DND-41 (cell line): ENCODE results near the gene STK24.

Experiments used
- ATAC-seq: fragments of 200-7000 bp; cut with Tn5 transposase; 3 replicates; pipeline ENCODE4 v1.9.1; 2021; ENCODE audit warnings: low read depth; ENCODE audit not compliant: insufficient read depth
- DNase-seq: peaks from one replicate; pipeline ENCODE4 v3.0.0-alpha.2; 2020
- H2AFZ ChIP-seq: 2 replicates; pipeline ENCODE4 v1.6.0; 2012; ENCODE audit warnings: low read depth, low read length
- H3K27ac ChIP-seq: 2 replicates; pipeline ENCODE4 v1.5.1; 2012; ENCODE audit warnings: low read length, inconsistent platforms
- H3K27me3 ChIP-seq: fragments of 200-600 bp; sonication (generic); 2 replicates; pipeline ENCODE4 v1.6.0; 2012; ENCODE audit warnings: low read length, mild to moderate bottlenecking, inconsistent platforms; ENCODE audit not compliant: insufficient read depth, poor library complexity
- H3K36me3 ChIP-seq: 2 replicates; pipeline ENCODE4 v1.5.1; 2012; ENCODE audit warnings: low read length, inconsistent platforms; ENCODE audit not compliant: insufficient read depth
- H3K4me1 ChIP-seq: 2 replicates; pipeline ENCODE4 v1.5.1; 2012; ENCODE audit warnings: mild to moderate bottlenecking, low read length; ENCODE audit not compliant: insufficient read depth
- H3K4me2 ChIP-seq: 2 replicates; pipeline ENCODE4 v1.6.0; 2012; ENCODE audit warnings: mild to moderate bottlenecking, moderate library complexity, low read length, inconsistent platforms; ENCODE audit not compliant: insufficient read depth
- H3K4me3 ChIP-seq, 2 experiments: fragments of 200-600 bp in 1 of 2; shearing (Covaris generic) in 1 of 2; 2 replicates each; pipeline ENCODE4 v1.5.1; 2012 to 2016; ENCODE audit warnings: inconsistent platforms in 2 of 2, low read length in 2 of 2, mild to moderate bottlenecking in 2 of 2, low read depth in 1 of 2, moderate library complexity in 1 of 2
- H3K79me2 ChIP-seq: 2 replicates; pipeline ENCODE4 v1.6.0; 2012; ENCODE audit warnings: low read length, inconsistent platforms; ENCODE audit not compliant: insufficient read depth
- H3K9ac ChIP-seq: 2 replicates; pipeline ENCODE4 v1.6.0; 2012; ENCODE audit warnings: low read depth, mild to moderate bottlenecking, inconsistent platforms, low read length, moderate library complexity
- H3K9me3 ChIP-seq: 2 replicates; pipeline ENCODE4 v1.5.1; 2012; ENCODE audit warnings: low read length, moderate library complexity, mild to moderate bottlenecking, inconsistent platforms; ENCODE audit not compliant: insufficient read depth, severe bottlenecking
- H4K20me1 ChIP-seq: 2 replicates; pipeline ENCODE4 v1.6.0; 2012; ENCODE audit warnings: low read length; ENCODE audit not compliant: insufficient read depth
- EZH2 ChIP-seq: IDR thresholded peaks from 3 replicates; pipeline ENCODE4 v1.6.1; 2012; ENCODE audit warnings: borderline replicate concordance, low read depth, mild to moderate bottlenecking, moderate library complexity, low read length, inconsistent platforms; ENCODE audit not compliant: severe bottlenecking
- TF ChIP-seq, protein P1 (sequence below): IDR thresholded peaks from 2 replicates; pipeline ENCODE4 v1.5.1; 2012; ENCODE audit warnings: borderline replicate concordance, low read length, moderate library complexity, mild to moderate bottlenecking; ENCODE audit not compliant: poor library complexity, severe bottlenecking; ENCODE audit errors: extremely low read depth

The STK24 gene

DNA sequence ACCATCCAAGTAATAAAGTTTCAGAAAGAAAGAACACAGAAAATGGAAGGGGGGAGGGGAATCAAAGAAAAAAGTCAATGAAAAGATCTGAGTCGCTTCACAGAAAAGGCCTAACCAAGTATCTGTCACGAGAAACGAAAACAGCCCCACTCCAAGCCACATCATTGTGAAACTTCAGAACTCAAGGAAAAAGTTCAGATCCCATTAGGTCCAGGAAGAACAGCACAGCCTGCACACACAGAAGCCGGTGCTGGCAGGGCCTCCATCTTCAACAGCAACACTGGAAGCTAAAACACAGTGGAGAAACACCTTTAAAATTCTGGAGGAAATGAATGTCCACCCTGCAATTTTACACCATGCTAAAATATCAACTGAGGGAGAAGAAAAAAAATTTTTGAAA is 8.0 kb downstream of the STK24 start:
- no peak for TF ChIP-seq EZH2
- TF ChIP-seq, protein P1, sequence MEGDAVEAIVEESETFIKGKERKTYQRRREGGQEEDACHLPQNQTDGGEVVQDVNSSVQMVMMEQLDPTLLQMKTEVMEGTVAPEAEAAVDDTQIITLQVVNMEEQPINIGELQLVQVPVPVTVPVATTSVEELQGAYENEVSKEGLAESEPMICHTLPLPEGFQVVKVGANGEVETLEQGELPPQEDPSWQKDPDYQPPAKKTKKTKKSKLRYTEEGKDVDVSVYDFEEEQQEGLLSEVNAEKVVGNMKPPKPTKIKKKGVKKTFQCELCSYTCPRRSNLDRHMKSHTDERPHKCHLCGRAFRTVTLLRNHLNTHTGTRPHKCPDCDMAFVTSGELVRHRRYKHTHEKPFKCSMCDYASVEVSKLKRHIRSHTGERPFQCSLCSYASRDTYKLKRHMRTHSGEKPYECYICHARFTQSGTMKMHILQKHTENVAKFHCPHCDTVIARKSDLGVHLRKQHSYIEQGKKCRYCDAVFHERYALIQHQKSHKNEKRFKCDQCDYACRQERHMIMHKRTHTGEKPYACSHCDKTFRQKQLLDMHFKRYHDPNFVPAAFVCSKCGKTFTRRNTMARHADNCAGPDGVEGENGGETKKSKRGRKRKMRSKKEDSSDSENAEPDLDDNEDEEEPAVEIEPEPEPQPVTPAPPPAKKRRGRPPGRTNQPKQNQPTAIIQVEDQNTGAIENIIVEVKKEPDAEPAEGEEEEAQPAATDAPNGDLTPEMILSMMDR: no peak
- H3K4me3 ChIP-seq: no peak overlapping the region
- peaks cover 94% of the 10 kb centered on the region for H4K20me1 ChIP-seq

DNA sequence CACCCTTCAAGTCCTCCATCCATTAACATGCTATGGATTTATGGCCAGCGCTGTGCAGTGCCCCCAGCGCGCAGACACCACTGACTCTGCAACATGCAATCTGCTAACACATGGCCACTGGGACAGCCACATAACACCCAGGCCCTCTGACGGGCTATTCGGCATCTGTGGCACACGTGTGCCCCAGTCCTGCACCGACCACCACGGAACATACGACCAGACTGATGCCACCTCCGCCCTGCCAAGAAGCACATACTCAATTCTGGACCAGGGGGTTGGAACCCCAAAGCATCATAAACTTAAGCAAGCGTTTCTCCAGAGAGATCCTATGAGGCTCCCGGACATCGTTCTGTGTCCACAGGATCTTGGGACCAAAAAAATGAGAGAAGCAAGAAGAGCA is 9.8 kb downstream of the STK24 start:
- Histone ChIP-seq H3K9me3 (no peaks in the 10 kb centered on the region), H3K4me2 (no peak overlapping the region), H3K27ac (no peak overlapping the region), H3K79me2 (peaks cover 99% of the 10 kb centered on the region), H3K27me3 (no peaks in the 10 kb centered on the region), H2AFZ (no peak overlapping the region), H3K4me1 (peaks cover 36% of the 10 kb centered on the region), H3K4me3 (no peak overlapping the region), H4K20me1 (peaks cover 87% of the 10 kb centered on the region), H3K9ac (no peak overlapping the region), H3K36me3 (peaks cover 12% of the 10 kb centered on the region)
- no peak for ATAC-seq
- no peak for DNase-seq
- TF ChIP-seq EZH2: no peak
- TF ChIP-seq, protein P1: no peak

More for the DNA sequence above, 8.0 kb downstream of the STK24 start:
- Histone ChIP-seq H3K27me3 (no peaks in the 10 kb centered on the region), H2AFZ (no peak overlapping the region), H3K9me3 (no peaks in the 10 kb centered on the region), H3K79me2 (peaks cover 100% of the 10 kb centered on the region), H3K36me3 (peaks cover 8% of the 10 kb centered on the region; the same call in 1 of the 2 replicates), H3K4me2 (no peak overlapping the region), H3K9ac (no peak overlapping the region), H3K4me1 (peaks cover 47% of the 10 kb centered on the region), H3K27ac (no peak overlapping the region)
- ATAC-seq (no peak), DNase-seq (no peak)

DNA sequence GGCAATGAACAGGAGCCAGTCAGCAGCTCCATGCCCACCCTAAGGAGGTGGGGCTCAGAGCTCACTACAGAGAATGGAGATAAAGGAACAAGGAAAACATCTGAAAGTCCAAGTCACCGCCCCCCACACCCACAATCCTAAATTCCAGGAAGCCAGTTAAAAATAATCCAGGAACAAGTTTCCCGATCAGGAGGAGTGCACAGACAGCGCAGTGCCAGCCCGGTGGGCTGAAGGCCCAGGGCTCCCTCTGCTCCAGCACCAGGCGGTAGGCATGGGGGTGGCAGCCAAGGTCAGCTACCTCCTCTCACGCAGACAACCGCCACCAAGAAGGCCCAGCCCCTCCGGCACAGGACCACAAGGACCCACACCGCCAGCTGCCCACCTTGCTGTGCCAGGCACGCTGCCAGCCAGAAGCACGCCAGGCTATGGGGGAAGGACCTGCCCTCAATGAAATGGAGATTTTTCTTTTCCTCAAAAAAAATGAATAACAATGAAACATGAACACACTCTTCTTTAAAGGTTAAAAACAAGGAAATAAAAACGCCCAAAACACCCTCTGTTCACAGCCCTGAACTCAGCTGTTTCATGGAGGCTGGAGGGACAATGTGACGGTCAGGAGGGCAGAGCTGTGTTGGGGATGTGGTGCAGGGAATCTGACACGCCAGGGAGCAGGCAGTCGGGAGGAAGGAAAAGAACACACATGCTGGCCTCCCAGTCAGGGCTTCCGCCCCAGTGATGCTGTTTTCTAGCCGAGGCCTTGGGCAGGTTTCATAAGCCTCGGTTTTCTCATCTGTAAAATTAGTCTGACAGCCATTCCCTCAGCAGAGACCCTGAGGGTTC is 11.0 kb downstream of the STK24 start:
- H3K79me2 ChIP-seq: peaks cover 99% of the 10 kb centered on the region
- no peak overlapping the region for H3K9ac ChIP-seq
- TF ChIP-seq EZH2: no peak
- TF ChIP-seq, protein P1: no peak
- H3K27ac ChIP-seq: no peak overlapping the region
- H3K4me1 ChIP-seq: peaks cover 24% of the 10 kb centered on the region
- H3K27me3 ChIP-seq: no peaks in the 10 kb centered on the region
- DNase-seq (no peak), ATAC-seq (no peak)
- H2AFZ ChIP-seq: no peak overlapping the region
- no peak overlapping the region for H3K4me2 ChIP-seq
- peaks cover 13% of the 10 kb centered on the region for H3K36me3 ChIP-seq
- peaks cover 88% of the 10 kb centered on the region for H4K20me1 ChIP-seq
- no peaks in the 10 kb centered on the region for H3K9me3 ChIP-seq
- H3K4me3 ChIP-seq: no peak overlapping the region
